HepG2 (cell line): ENCODE results near the gene RFX7.

Experiments
- ATF2 ChIP-seq: sonication (generic); formaldehyde crosslinking; IDR thresholded peaks from 2 replicates; pipeline ENCODE4 v1.4.0; 2020; ENCODE audit warnings: missing genetic modification reagents
- CTCF ChIP-seq: sonication (generic); formaldehyde crosslinking; IDR thresholded peaks from 2 replicates; pipeline ENCODE4 v1.5.0; 2020; ENCODE audit warnings: mild to moderate bottlenecking, missing genetic modification reagents, moderate library complexity
- EP300 ChIP-seq, 3 experiments: sonication (generic) in 1 of 3; formaldehyde crosslinking in 1 of 3; IDR thresholded peaks; 2 replicates each; pipeline versions ENCODE4 v1.5.1 to v1.6.1; 2011 to 2020; ENCODE audit warnings: low read depth in 2 of 3, low read length in 2 of 3, borderline replicate concordance in 1 of 3, improper control_type of control experiment in 1 of 3, mild to moderate bottlenecking in 1 of 3, missing genetic modification reagents in 1 of 3, moderate library complexity in 1 of 3
- EZH2 ChIP-seq: conservative IDR thresholded peaks from 2 replicates; pipeline ENCODE4 v1.6.1; 2012; ENCODE audit warnings: mild to moderate bottlenecking, low read depth, low read length, moderate library complexity
- FOXK1 ChIP-seq: sonication (generic); formaldehyde crosslinking; IDR thresholded peaks from 2 replicates; pipeline ENCODE4 v1.4.0; 2020; ENCODE audit warnings: low read depth, missing genetic modification reagents, borderline replicate concordance
- PAX8 ChIP-seq: sonication (generic); formaldehyde crosslinking; IDR thresholded peaks from 2 replicates; pipeline ENCODE4 v1.8.0; 2022; ENCODE audit warnings: mild to moderate bottlenecking, missing genetic modification reagents, borderline replicate concordance
- TOE1 ChIP-seq: sonication (generic); formaldehyde crosslinking; IDR thresholded peaks from 2 replicates; pipeline ENCODE4 v1.4.0; 2020; ENCODE audit warnings: mild to moderate bottlenecking, missing genetic modification reagents
- ZBTB26 ChIP-seq: IDR thresholded peaks from 2 replicates; pipeline ENCODE4 v1.6.1; 2016; ENCODE audit warnings: missing compliant biosample characterization, missing genetic modification reagents, borderline replicate concordance
- ZNF513 ChIP-seq: sonication (generic); formaldehyde crosslinking; conservative IDR thresholded peaks from 2 replicates; pipeline ENCODE4 v1.5.0; 2020; ENCODE audit warnings: missing genetic modification reagents

- TF ChIP-seq FOXK1 (no peak), EP300 (IDR thresholded peaks at IDR 0.05; ENCODE audit: low read depth in 2 of 2, low read length in 2 of 2) (no peak), EP300 (CRISPR knock-in tag; IDR thresholded peaks at IDR 0.05; ENCODE audit: borderline replicate concordance) (no peak), CTCF (CRISPR knock-in tag) (no peak), PAX8 (no peak), TOE1 (CRISPR knock-in tag) (no peak), EZH2 (no peak), ATF2 (CRISPR knock-in tag) (no peak), ZBTB26 (CRISPR knock-in tag) (no peak), ZNF513 (CRISPR knock-in tag) (no peak)
These were observed 3.6 kb upstream of the RFX7 start for GRCh38 chr15:56247266-56247665.
